Naive B cell (primary cell): ENCODE measurements around the gene PTGER1. TPM values are rescaled to one million over a fixed set of nuclear protein-coding genes. Genes with fewer than 3 reads are reported as not detected.

Experiments used
- ATAC-seq, 2 donors: fragments of 150-1000 bp; cut with Tn5 transposase; 2 replicates each; pipeline ENCODE4 v1.10.0; 2021; ENCODE audit warnings: low read depth in 2 of 2, mild to moderate bottlenecking in 2 of 2, moderate library complexity in 2 of 2
- DNase-seq: peaks from one replicate; pipeline ENCODE4 v3.0.0; 2022
- H3K27ac Mint-ChIP-seq, 6 donors: one replicate each; pipeline ENCODE4 v1.8.0; 2020 to 2022; ENCODE audit warnings: mild to moderate bottlenecking in 6 of 6, mixed read lengths in 6 of 6, moderate library complexity in 5 of 6, inconsistent platforms in 2 of 6
- H3K27me3 Mint-ChIP-seq, 3 donors: one replicate each; pipeline ENCODE4 v1.8.0; 2021 to 2022; ENCODE audit warnings: mixed read lengths in 3 of 3, mild to moderate bottlenecking in 1 of 3
- H3K36me3 Mint-ChIP-seq, 2 donors: one replicate each; pipeline ENCODE4 v1.8.0; 2020 to 2022; ENCODE audit warnings: mixed read lengths in 2 of 2, inconsistent platforms in 1 of 2, mild to moderate bottlenecking in 1 of 2
- H3K4me1 Mint-ChIP-seq, 3 donors: one replicate each; pipeline ENCODE4 v1.8.0; 2020 to 2022; ENCODE audit warnings: mixed read lengths in 3 of 3, inconsistent platforms in 1 of 3, mild to moderate bottlenecking in 1 of 3, moderate library complexity in 1 of 3
- H3K4me3 Mint-ChIP-seq, 8 donors: one replicate each; pipeline ENCODE4 v1.8.0; 2020 to 2022; ENCODE audit warnings: mild to moderate bottlenecking in 8 of 8, mixed read lengths in 8 of 8, moderate library complexity in 8 of 8, inconsistent platforms in 2 of 8
- H3K9me3 Mint-ChIP-seq, 7 donors: one replicate each; pipeline ENCODE4 v1.8.0; 2020 to 2022; ENCODE audit warnings: mixed read lengths in 7 of 7, mild to moderate bottlenecking in 5 of 7, inconsistent platforms in 2 of 7, moderate library complexity in 1 of 7
- polyA plus RNA-seq, 6 donors: library from polyadenylated mRNA; unstranded; fragments of 300-500 nt; fragmentation: Illumina TruSeq; gene quantifications; one replicate each; pipeline ENCODE4 v1.2.3, GENCODE V29; 2021; ENCODE audit warnings: low read depth in 6 of 6

The PTGER1 gene
- polyA plus RNA-seq, 6 donors from 2014 or later, result not detected

- Mint-ChIP-seq H3K36me3 (peaks cover 0 to 4% of the 10 kb centered on the region in 2 donors), H3K4me1 (peaks cover 11 to 24% (median 15%) of the 10 kb centered on the region in 3 donors), H3K27me3 (peaks cover 0 to 4% (median 0%) of the 10 kb centered on the region in 3 donors), H3K27ac (peak overlapping the region in 2 of 6 donors; percentile 7 to 54), H3K4me3 (peak overlapping the region; percentile 74 to 91 (median 83)), H3K9me3 (no peaks in the 10 kb centered on the region)
- DNase-seq (no peak), ATAC-seq (no peak)
Measured at GRCh38 chr19:14495672-14496028, 20.5 kb upstream of the PTGER1 start.

GRCh38 chr19:14494910-14495671 is 19.9 kb upstream of the PTGER1 start:
- H3K36me3 Mint-ChIP-seq, result peaks cover 0 to 4% of the 10 kb centered on the region in 2 donors
- ATAC-seq, result no peak
- peaks cover 0 to 4% (median 0%) of the 10 kb centered on the region in 3 donors for H3K27me3 Mint-ChIP-seq
- H3K9me3 Mint-ChIP-seq, result no peaks in the 10 kb centered on the region
- H3K4me3 Mint-ChIP-seq, result peak overlapping the region; percentile 74 to 91 (median 83)
- H3K27ac Mint-ChIP-seq, result peak overlapping the region in 3 of 6 donors; percentile 42 to 65 (median 54)
- peaks cover 11 to 24% (median 15%) of the 10 kb centered on the region in 3 donors for H3K4me1 Mint-ChIP-seq
- DNase-seq, result no peak

GRCh38 chr19:14494411-14494810 is 19.3 kb upstream of the PTGER1 start:
- Mint-ChIP-seq H3K27ac (peak overlapping the region in 2 of 6 donors; percentile 37 to 47), H3K27me3 (peaks cover 0 to 4% (median 0%) of the 10 kb centered on the region in 3 donors), H3K9me3 (no peaks in the 10 kb centered on the region), H3K4me3 (peak overlapping the region; percentile 57 to 91 (median 63)), H3K4me1 (peaks cover 11 to 24% (median 15%) of the 10 kb centered on the region in 3 donors), H3K36me3 (peaks cover 0 to 4% of the 10 kb centered on the region in 2 donors)
- ATAC-seq (no peak), DNase-seq (no peak)

- peaks cover 0 to 4% (median 0%) of the 10 kb centered on the region in 3 donors for H3K27me3 Mint-ChIP-seq
- DNase-seq (no peak), ATAC-seq (no peak)
- H3K27ac Mint-ChIP-seq, result peak overlapping the region in 4 of 6 donors; percentile 36 to 91 (median 48)
- peaks cover 11 to 24% (median 15%) of the 10 kb centered on the region in 3 donors for H3K4me1 Mint-ChIP-seq
- H3K36me3 Mint-ChIP-seq, result peaks cover 0 to 4% of the 10 kb centered on the region in 2 donors
- no peaks in the 10 kb centered on the region for H3K9me3 Mint-ChIP-seq
- peak overlapping the region in 2 of 8 donors; percentile 16 to 47 for H3K4me3 Mint-ChIP-seq
Measured at GRCh38 chr19:14492756-14493337, 17.7 kb upstream of the PTGER1 start.

- Mint-ChIP-seq H3K27ac (peak overlapping the region in 1 of 6 donors; percentile 29), H3K4me1 (peaks cover 3% of the 10 kb centered on the region in 3 donors)
Measured at GRCh38 chr19:14487370-14488125, 12.4 kb upstream of the PTGER1 start.

GRCh38 chr19:14482172-14482941 is 7.2 kb upstream of the PTGER1 start:
- Mint-ChIP-seq H3K27me3 (peaks cover 0 to 5% (median under 1%) of the 10 kb centered on the region in 3 donors), H3K36me3 (no peaks in the 10 kb centered on the region), H3K4me1 (peaks cover 0 to 3% (median 3%) of the 10 kb centered on the region in 3 donors), H3K27ac (no peak overlapping the region), H3K4me3 (no peak overlapping the region), H3K9me3 (no peaks in the 10 kb centered on the region)
- DNase-seq (no peak), ATAC-seq (no peak)

More at GRCh38 chr19:14487370-14488125, 12.4 kb upstream of the PTGER1 start:
- Mint-ChIP-seq H3K4me3 (no peak overlapping the region), H3K27me3 (no peaks in the 10 kb centered on the region), H3K36me3 (peaks cover 0 to 4% of the 10 kb centered on the region in 2 donors), H3K9me3 (no peaks in the 10 kb centered on the region)
- no peak for ATAC-seq
- no peak for DNase-seq

- no peak overlapping the region for H3K4me3 Mint-ChIP-seq
- H3K27me3 Mint-ChIP-seq, result peaks cover 4 to 22% (median 17%) of the 10 kb centered on the region in 3 donors
- peaks cover 0 to 6% (median 1%) of the 10 kb centered on the region in 3 donors for H3K4me1 Mint-ChIP-seq
- no peak overlapping the region for H3K27ac Mint-ChIP-seq
- no peaks in the 10 kb centered on the region for H3K36me3 Mint-ChIP-seq
- H3K9me3 Mint-ChIP-seq, result no peaks in the 10 kb centered on the region
- ATAC-seq, result no peak
- no peak for DNase-seq
Measured at GRCh38 chr19:14480700-14481079, 5.5 kb upstream of the PTGER1 start.

- Mint-ChIP-seq H3K9me3 (no peaks in the 10 kb centered on the region), H3K4me3 (no peak overlapping the region), H3K36me3 (no peaks in the 10 kb centered on the region), H3K27me3 (peaks cover 4 to 28% (median 23%) of the 10 kb centered on the region in 3 donors), H3K27ac (no peak overlapping the region), H3K4me1 (peaks cover 3 to 6% (median 5%) of the 10 kb centered on the region in 3 donors)
- ATAC-seq, result peak; percentile 74
- DNase-seq, result peak; percentile 57
Measured at GRCh38 chr19:14479975-14480699, 5.0 kb upstream of the PTGER1 start.

GRCh38 chr19:14479309-14479974 is 4.3 kb upstream of the PTGER1 start:
- DNase-seq (no peak), ATAC-seq (no peak)
- Mint-ChIP-seq H3K4me1 (peaks cover 8 to 12% (median 11%) of the 10 kb centered on the region in 3 donors), H3K36me3 (no peaks in the 10 kb centered on the region), H3K9me3 (no peaks in the 10 kb centered on the region), H3K27me3 (peaks cover 9 to 34% (median 30%) of the 10 kb centered on the region in 3 donors), H3K4me3 (peak overlapping the region in 1 of 8 donors; percentile 47), H3K27ac (no peak overlapping the region)

GRCh38 chr19:14478113-14478545 is 3.0 kb upstream of the PTGER1 start:
- H3K27ac Mint-ChIP-seq, result peak overlapping the region in 1 of 6 donors; percentile 18
- no peak for DNase-seq
- peaks cover 14 to 41% (median 37%) of the 10 kb centered on the region in 3 donors for H3K27me3 Mint-ChIP-seq
- no peak for ATAC-seq
- H3K4me3 Mint-ChIP-seq, result no peak overlapping the region
- no peaks in the 10 kb centered on the region for H3K9me3 Mint-ChIP-seq
- H3K4me1 Mint-ChIP-seq, result peaks cover 10 to 16% (median 14%) of the 10 kb centered on the region in 3 donors
- H3K36me3 Mint-ChIP-seq, result no peaks in the 10 kb centered on the region

- no peak overlapping the region for H3K27ac Mint-ChIP-seq
- ATAC-seq (no peak), DNase-seq (no peak)
- no peak overlapping the region for H3K4me3 Mint-ChIP-seq
- peaks cover 16 to 21% (median 20%) of the 10 kb centered on the region in 3 donors for H3K4me1 Mint-ChIP-seq
- H3K27me3 Mint-ChIP-seq, result peaks cover 18 to 46% (median 42%) of the 10 kb centered on the region in 3 donors
- H3K9me3 Mint-ChIP-seq, result no peaks in the 10 kb centered on the region
- H3K36me3 Mint-ChIP-seq, result no peaks in the 10 kb centered on the region
Measured at GRCh38 chr19:14477418-14478112, 2.4 kb upstream of the PTGER1 start.
